Measurements from ENCODE around the gene GALK1.

The GALK1 gene

GRCh38 chr17:75742337-75742736 is 22.7 kb downstream of the GALK1 start:
- Histone ChIP-seq H3K36me3 (ENCODE audit: low read depth) (peaks cover 98% of the 10 kb centered on the region), H3K27me3 (ENCODE audit: insufficient read depth, poor library complexity, severe bottlenecking) (no peaks in the 10 kb centered on the region), H3K4me1 (ENCODE audit: insufficient read depth, poor library complexity, severe bottlenecking) (no peaks in the 10 kb centered on the region), H3K27ac (ENCODE audit: poor library complexity, severe bottlenecking) (no peak overlapping the region), H3K4me3 (ENCODE audit: severe bottlenecking) (no peak overlapping the region), H3K9me3 (ENCODE audit: severe bottlenecking) (no peaks in the 10 kb centered on the region)
- TF ChIP-seq CTCF (IDR thresholded peaks at IDR 0.05; ENCODE audit: poor library complexity, severe bottlenecking), result no peak
- ATAC-seq (ENCODE audit: low read depth) (0 out of 3 replicates have a peak, but pooled peaks have one; percentile 1), DNase-seq (ENCODE audit: low spot score) (no peak)

DNA sequence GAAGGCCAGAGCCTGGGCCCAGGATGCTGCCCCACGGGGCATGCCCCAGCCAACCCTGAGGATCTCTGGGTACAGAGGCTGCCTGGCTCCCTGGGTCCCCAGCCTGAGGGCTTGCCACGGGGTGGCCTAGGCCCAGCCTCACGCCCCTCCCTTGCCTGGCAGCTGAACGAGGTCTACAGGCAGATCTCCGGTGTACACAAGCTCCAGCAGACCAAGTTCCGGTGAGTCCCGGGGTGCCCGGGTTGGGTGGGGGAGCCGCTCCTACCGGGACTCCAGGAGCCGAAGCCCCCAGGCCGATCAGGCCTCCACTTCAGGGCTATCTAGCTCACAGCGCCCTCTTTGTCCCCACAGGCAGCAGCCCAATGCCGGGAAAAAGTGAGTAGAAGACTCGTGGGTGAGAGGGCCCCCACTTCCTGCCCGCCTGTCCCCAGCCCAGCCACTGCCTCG is 24.3 kb downstream of the GALK1 start:
- Histone ChIP-seq H3K27me3 (ENCODE audit: insufficient read depth, poor library complexity, severe bottlenecking) (no peaks in the 10 kb centered on the region), H3K36me3 (ENCODE audit: low read depth) (peaks cover 98% of the 10 kb centered on the region), H3K4me1 (ENCODE audit: insufficient read depth, poor library complexity, severe bottlenecking) (no peaks in the 10 kb centered on the region), H3K27ac (ENCODE audit: poor library complexity, severe bottlenecking) (no peak overlapping the region), H3K4me3 (ENCODE audit: severe bottlenecking) (no peak overlapping the region), H3K9me3 (ENCODE audit: severe bottlenecking) (no peaks in the 10 kb centered on the region)
- DNase-seq (ENCODE audit: low spot score), result peak; percentile 74
- no peak for TF ChIP-seq CTCF (IDR thresholded peaks at IDR 0.05; ENCODE audit: poor library complexity, severe bottlenecking)
- ATAC-seq (ENCODE audit: low read depth), result no peak

DNA sequence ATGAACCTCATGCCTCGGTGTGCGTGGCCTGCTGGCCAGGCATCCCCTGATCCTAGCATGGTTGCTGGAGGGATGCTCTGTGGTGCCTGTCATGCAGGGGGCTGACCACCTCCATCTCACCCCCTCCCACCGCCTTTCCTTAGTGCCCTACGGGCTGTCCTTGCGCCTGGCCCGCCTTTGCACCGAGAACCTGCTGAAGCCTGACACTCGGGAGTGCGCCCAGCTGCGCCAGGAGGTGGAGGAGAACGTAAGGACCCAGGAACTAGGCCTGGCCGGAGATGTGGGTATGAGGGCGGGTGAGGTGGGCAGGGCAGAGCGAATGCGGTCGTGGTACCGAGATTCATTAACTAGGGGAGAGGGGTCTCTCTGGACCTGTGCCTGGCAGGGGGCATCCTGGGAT is 24.8 kb downstream of the GALK1 start:
- ATAC-seq (ENCODE audit: low read depth), result no peak
- no peak overlapping the region for H3K27ac ChIP-seq (ENCODE audit: poor library complexity, severe bottlenecking)
- TF ChIP-seq CTCF (IDR thresholded peaks at IDR 0.05; ENCODE audit: poor library complexity, severe bottlenecking), result no peak

DNA sequence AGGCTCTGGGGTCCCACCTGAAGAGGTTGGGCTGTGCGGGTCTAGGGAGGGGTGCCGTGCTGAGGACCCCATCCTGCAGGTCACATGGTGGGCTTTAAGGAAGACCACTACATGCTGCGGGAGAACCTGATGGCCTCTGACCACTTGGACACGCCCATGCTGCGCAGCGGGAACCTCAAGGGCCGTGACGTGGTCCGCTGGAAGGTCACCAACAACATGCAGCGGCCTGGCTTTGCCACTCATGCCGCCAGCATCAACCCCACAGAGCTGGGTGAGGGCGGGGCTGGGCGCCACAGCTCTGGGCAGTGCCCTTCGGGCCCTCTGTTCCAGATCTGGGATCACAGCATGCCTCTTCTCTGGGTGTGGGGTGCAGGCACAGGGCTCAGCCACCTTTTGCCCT is 25.2 kb downstream of the GALK1 start:
- DNase-seq (ENCODE audit: low spot score), result no peak
- no peak for ATAC-seq (ENCODE audit: low read depth)
- Histone ChIP-seq H3K36me3 (ENCODE audit: low read depth) (peaks cover 98% of the 10 kb centered on the region), H3K27ac (ENCODE audit: poor library complexity, severe bottlenecking) (no peak overlapping the region), H3K4me1 (ENCODE audit: insufficient read depth, poor library complexity, severe bottlenecking) (no peaks in the 10 kb centered on the region), H3K9me3 (ENCODE audit: severe bottlenecking) (no peaks in the 10 kb centered on the region), H3K4me3 (ENCODE audit: severe bottlenecking) (no peak overlapping the region), H3K27me3 (ENCODE audit: insufficient read depth, poor library complexity, severe bottlenecking) (no peaks in the 10 kb centered on the region)
- TF ChIP-seq CTCF (IDR thresholded peaks at IDR 0.05; ENCODE audit: poor library complexity, severe bottlenecking), result no peak

More for the DNA sequence above, 24.8 kb downstream of the GALK1 start:
- peak; percentile 71 for DNase-seq (ENCODE audit: low spot score)
- no peaks in the 10 kb centered on the region for H3K9me3 ChIP-seq (ENCODE audit: severe bottlenecking)
- H3K4me1 ChIP-seq (ENCODE audit: insufficient read depth, poor library complexity, severe bottlenecking), result no peaks in the 10 kb centered on the region
- H3K27me3 ChIP-seq (ENCODE audit: insufficient read depth, poor library complexity, severe bottlenecking), result no peaks in the 10 kb centered on the region
- H3K4me3 ChIP-seq (ENCODE audit: severe bottlenecking), result no peak overlapping the region
- H3K36me3 ChIP-seq (ENCODE audit: low read depth), result peaks cover 98% of the 10 kb centered on the region

DNA sequence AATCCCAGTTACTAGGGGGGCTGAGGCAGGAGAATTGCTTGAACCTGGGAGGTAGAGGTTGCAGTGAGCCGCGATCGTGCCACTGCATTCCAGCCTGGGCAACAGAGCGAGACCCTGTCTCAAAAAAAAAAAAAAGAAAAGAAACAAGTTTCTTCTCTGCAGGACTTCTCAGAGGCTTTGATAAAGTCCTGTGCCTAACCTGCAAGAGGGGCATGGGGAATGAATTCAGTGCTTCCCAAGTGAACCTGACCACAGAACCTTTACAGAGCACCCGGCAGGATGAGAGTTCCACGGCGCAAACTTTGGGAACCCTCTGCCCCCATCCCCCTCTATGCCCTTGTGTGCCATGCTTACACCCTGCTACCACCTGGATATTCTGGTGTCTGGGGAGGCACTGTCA is 25.8 kb downstream of the GALK1 start:
- Histone ChIP-seq H3K4me3 (ENCODE audit: severe bottlenecking) (no peak overlapping the region), H3K27ac (ENCODE audit: poor library complexity, severe bottlenecking) (peak overlapping the region; percentile 6), H3K9me3 (ENCODE audit: severe bottlenecking) (no peaks in the 10 kb centered on the region), H3K27me3 (ENCODE audit: insufficient read depth, poor library complexity, severe bottlenecking) (no peaks in the 10 kb centered on the region), H3K36me3 (ENCODE audit: low read depth) (peaks cover 98% of the 10 kb centered on the region), H3K4me1 (ENCODE audit: insufficient read depth, poor library complexity, severe bottlenecking) (no peaks in the 10 kb centered on the region)
- DNase-seq (ENCODE audit: low spot score) (no peak), ATAC-seq (ENCODE audit: low read depth) (no peak)
- no peak for TF ChIP-seq CTCF (IDR thresholded peaks at IDR 0.05; ENCODE audit: poor library complexity, severe bottlenecking)
